Breast epithelium (tissue), 4 donors: ENCODE results near the gene ST6GALNAC3. TPM values are rescaled to one million over a fixed set of nuclear protein-coding genes. Genes with fewer than 3 reads are reported as not detected.

Experiments
- DNase-seq, 2 donors: peaks; one replicate each; pipeline ENCODE4 v3.0.0-alpha.2; 2019; ENCODE audit warnings: low spot score in 2 of 2
- H3K27ac ChIP-seq, 2 donors: fragments of 200-600 bp; sonication (generic) in 1 of 2; one replicate each; pipeline ENCODE4 v1.5.1; 2016 to 2019; ENCODE audit warnings: mild to moderate bottlenecking in 1 of 2
- H3K27me3 ChIP-seq, 2 donors: fragments of 200-600 bp; sonication (generic) in 1 of 2; one replicate each; pipeline versions ENCODE4 v1.5.1 to v1.6.0; 2017 to 2019; ENCODE audit warnings: control low read depth in 1 of 2, mild to moderate bottlenecking in 1 of 2
- H3K36me3 ChIP-seq: fragments of 200-600 bp; one replicate; pipeline ENCODE4 v1.5.1; 2019
- H3K4me1 ChIP-seq, 2 donors: fragments of 200-600 bp; sonication (generic); one replicate each; pipeline ENCODE4 v1.5.1; 2016 to 2019; ENCODE audit warnings: control low read depth in 1 of 2
- H3K4me3 ChIP-seq, 3 donors: fragments of 200-600 bp; sonication (generic); 1 replicate in 2 of 3; 2 replicates in 1 of 3; pipeline ENCODE4 v1.5.1; 2016 to 2019; ENCODE audit warnings: mild to moderate bottlenecking in 3 of 3, moderate library complexity in 2 of 3
- H3K9me3 ChIP-seq, 2 donors: fragments of 200-600 bp; sonication (generic) in 1 of 2; one replicate each; pipeline ENCODE4 v1.5.1; 2016 to 2019; ENCODE audit warnings: control low read depth in 1 of 2
- POLR2A ChIP-seq: fragments of 450-650 bp; IDR thresholded peaks from one replicate; pipeline ENCODE4 v1.6.1; 2016; ENCODE audit warnings: antibody characterized with exemption, mild to moderate bottlenecking, moderate library complexity
- POLR2AphosphoS5 ChIP-seq, 3 donors: sonication (generic); formaldehyde crosslinking; IDR thresholded peaks; one replicate each; pipeline ENCODE4 v1.6.1; 2017; ENCODE audit warnings: antibody characterized with exemption in 3 of 3
- intact Hi-C: fragments of 100-400 bp; cut with DNase I; formaldehyde crosslinking; loops from one replicate; pipeline ENCODE4 v1.15.1; 2023; ENCODE audit warnings: low total_unique reads
- total RNA-seq, 3 donors: library from RNA; depleted of rRNA; stranded (reverse); fragments of >200 nt; gene quantifications; one replicate each; pipeline ENCODE4 v1.1.0, GENCODE V29; 2016
- TF ChIP-seq, protein P1 (sequence below), 3 donors: fragments of 450-650 bp; IDR thresholded peaks; one replicate each; pipeline ENCODE4 v1.5.1; 2016 to 2017; ENCODE audit warnings: antibody characterized with exemption in 3 of 3, mild to moderate bottlenecking in 3 of 3, moderate library complexity in 3 of 3

ST6GALNAC3 gene
- total RNA-seq, 3 donors from 2014 or later = 4.1 to 14.4 (median 8.5) TPM

DNA sequence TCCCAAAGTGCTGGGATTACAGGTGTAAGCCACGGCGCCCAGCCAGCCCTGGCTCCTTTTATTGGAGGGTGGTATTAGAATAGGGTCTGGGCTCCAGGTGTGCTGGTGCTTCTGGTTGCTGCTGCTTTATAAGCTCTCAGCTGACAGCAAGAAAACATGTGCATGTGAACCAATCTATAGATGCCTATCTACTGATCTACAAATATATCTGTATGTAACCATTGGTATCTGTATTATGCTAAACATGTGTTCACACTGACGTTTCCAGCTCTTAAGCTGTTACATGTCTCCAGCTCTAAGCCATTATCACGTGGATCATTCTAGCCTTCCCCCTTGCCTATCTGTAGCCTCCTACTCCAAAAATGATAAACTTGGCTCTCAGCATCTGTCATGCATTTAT, 82.4 kb downstream of the ST6GALNAC3 start:
- no peaks in the 10 kb centered on the region for H3K27me3 ChIP-seq
- no peak overlapping the region for H3K4me3 ChIP-seq
- intact Hi-C loops = no loop called here
- TF ChIP-seq, protein P1, sequence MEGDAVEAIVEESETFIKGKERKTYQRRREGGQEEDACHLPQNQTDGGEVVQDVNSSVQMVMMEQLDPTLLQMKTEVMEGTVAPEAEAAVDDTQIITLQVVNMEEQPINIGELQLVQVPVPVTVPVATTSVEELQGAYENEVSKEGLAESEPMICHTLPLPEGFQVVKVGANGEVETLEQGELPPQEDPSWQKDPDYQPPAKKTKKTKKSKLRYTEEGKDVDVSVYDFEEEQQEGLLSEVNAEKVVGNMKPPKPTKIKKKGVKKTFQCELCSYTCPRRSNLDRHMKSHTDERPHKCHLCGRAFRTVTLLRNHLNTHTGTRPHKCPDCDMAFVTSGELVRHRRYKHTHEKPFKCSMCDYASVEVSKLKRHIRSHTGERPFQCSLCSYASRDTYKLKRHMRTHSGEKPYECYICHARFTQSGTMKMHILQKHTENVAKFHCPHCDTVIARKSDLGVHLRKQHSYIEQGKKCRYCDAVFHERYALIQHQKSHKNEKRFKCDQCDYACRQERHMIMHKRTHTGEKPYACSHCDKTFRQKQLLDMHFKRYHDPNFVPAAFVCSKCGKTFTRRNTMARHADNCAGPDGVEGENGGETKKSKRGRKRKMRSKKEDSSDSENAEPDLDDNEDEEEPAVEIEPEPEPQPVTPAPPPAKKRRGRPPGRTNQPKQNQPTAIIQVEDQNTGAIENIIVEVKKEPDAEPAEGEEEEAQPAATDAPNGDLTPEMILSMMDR (IDR thresholded peaks at IDR 0.05) = no peak
- TF ChIP-seq POLR2A = no peak
- TF ChIP-seq POLR2AphosphoS5 (IDR thresholded peaks at IDR 0.05) = no peak
- no peaks in the 10 kb centered on the region for H3K4me1 ChIP-seq
- no peak overlapping the region for H3K27ac ChIP-seq
- DNase-seq = no peak
- H3K9me3 ChIP-seq = no peaks in the 10 kb centered on the region
- no peaks in the 10 kb centered on the region for H3K36me3 ChIP-seq

DNA sequence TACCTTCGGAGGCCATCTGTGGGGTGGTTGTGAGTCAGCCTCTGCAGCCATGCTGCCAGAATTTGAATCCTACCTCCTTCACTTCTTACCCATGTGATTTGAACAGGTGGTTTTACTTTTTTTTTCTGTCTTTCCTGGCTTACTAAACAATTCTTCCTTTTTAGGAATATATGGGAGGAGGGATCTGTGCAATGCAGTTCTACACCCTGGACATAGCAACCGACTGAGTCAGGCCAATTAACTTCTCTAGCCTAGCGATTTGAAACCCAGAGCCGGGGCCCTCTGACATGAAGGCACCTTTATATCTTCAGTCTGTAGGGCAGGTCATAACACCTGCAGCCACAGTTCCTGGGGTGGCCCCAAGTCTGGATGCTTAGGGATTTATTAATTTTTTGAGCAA, 83.6 kb downstream of the ST6GALNAC3 start:
- Histone ChIP-seq H3K4me3 (no peak overlapping the region), H3K27me3 (no peaks in the 10 kb centered on the region), H3K4me1 (no peaks in the 10 kb centered on the region), H3K36me3 (no peaks in the 10 kb centered on the region), H3K9me3 (no peaks in the 10 kb centered on the region), H3K27ac (no peak overlapping the region)
- DNase-seq = no peak
- TF ChIP-seq, protein P1 (IDR thresholded peaks at IDR 0.05) = no peak
- TF ChIP-seq POLR2A (no peak), POLR2AphosphoS5 (IDR thresholded peaks at IDR 0.05) (no peak)
- intact Hi-C loops = no loop called here

DNA sequence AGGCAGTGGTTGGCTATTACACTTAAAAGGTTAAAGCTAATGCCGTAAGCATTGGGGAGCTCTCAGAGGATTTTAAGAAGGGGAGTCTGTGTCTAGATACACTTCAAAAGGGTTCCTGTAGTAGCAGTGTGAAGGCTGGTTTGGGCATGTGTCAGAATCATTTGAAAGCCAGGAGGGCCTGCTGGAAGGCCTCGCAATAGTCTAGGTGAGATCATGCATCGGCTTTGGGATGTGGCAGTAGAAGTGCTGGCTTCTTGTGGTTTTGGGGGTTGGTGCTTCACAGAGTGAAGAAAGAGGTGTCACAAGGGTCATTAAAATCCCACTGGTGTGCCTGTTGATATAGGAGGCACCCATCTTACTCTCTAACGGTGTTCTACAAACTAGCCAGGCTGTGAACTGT, 85.7 kb downstream of the ST6GALNAC3 start:
- no peaks in the 10 kb centered on the region for H3K9me3 ChIP-seq
- H3K4me1 ChIP-seq = no peaks in the 10 kb centered on the region
- intact Hi-C loops = no loop called here
- no peak for DNase-seq
- no peak for TF ChIP-seq POLR2AphosphoS5 (IDR thresholded peaks at IDR 0.05)
- TF ChIP-seq, protein P1 (IDR thresholded peaks at IDR 0.05) = no peak
- no peak for TF ChIP-seq POLR2A
- H3K36me3 ChIP-seq = no peaks in the 10 kb centered on the region
- no peak overlapping the region for H3K4me3 ChIP-seq
- no peak overlapping the region for H3K27ac ChIP-seq
- no peaks in the 10 kb centered on the region for H3K27me3 ChIP-seq

DNA sequence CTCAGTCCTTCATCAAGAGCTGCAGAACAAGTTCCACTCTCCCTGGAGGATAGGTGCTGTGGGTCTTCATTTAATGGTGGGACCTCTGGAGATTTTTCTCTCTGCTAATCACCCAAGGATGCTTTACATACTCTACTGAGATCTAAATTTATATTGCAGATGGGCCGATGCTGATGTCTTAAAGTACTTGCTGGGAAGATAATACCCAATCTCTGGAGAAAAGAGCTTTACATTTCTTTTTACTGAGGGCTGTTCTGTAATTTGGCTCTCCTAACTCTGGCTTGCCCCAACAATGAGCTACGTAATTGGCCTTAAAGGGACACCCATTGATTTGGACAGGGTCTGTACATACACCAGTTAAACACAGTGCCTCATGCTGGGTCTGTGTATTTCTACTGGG, 86.9 kb downstream of the ST6GALNAC3 start:
- Histone ChIP-seq H3K4me1 (no peaks in the 10 kb centered on the region), H3K27me3 (no peaks in the 10 kb centered on the region), H3K4me3 (no peak overlapping the region), H3K9me3 (no peaks in the 10 kb centered on the region), H3K27ac (no peak overlapping the region), H3K36me3 (no peaks in the 10 kb centered on the region)
- no peak for DNase-seq
- TF ChIP-seq POLR2A = no peak
- TF ChIP-seq POLR2AphosphoS5 (IDR thresholded peaks at IDR 0.05) = no peak
- TF ChIP-seq, protein P1 (IDR thresholded peaks at IDR 0.05) = no peak
- intact Hi-C loops = no loop called here

DNA sequence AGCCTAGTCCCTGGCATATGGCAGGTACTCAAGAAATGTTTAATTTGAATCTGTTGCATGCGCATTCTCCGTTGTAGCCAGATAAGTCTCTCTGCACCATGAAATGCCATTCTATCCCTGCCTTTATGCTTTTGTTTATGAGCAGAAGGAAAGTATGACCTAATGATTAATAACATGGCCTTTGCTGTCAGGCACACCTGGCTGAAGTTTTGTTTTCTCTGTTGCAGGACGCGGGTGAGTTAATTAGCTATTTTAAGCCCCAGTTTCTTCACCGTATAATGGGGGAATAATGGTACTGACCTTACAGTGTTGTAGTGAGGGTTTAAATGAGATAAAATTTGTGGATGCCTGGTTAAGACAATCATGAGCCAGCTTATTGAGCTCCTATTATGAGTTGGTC, 87.7 kb downstream of the ST6GALNAC3 start:
- no peaks in the 10 kb centered on the region for H3K9me3 ChIP-seq
- H3K36me3 ChIP-seq = no peaks in the 10 kb centered on the region
- no peak overlapping the region for H3K27ac ChIP-seq
- no peak overlapping the region for H3K4me3 ChIP-seq
- DNase-seq = no peak
- H3K27me3 ChIP-seq = no peaks in the 10 kb centered on the region
- no peak for TF ChIP-seq POLR2AphosphoS5 (IDR thresholded peaks at IDR 0.05)
- TF ChIP-seq, protein P1 (IDR thresholded peaks at IDR 0.05) = no peak
- TF ChIP-seq POLR2A = no peak
- H3K4me1 ChIP-seq = no peaks in the 10 kb centered on the region
- intact Hi-C loops = no loop called here
